HCEC 1CT (cell line): Measurements from ENCODE around the gene ZNF470.

Source experiments
- DNase-seq: peaks from one replicate; pipeline ENCODE4 v3.0.0-alpha.2; 2017

Gene ZNF470

DNA sequence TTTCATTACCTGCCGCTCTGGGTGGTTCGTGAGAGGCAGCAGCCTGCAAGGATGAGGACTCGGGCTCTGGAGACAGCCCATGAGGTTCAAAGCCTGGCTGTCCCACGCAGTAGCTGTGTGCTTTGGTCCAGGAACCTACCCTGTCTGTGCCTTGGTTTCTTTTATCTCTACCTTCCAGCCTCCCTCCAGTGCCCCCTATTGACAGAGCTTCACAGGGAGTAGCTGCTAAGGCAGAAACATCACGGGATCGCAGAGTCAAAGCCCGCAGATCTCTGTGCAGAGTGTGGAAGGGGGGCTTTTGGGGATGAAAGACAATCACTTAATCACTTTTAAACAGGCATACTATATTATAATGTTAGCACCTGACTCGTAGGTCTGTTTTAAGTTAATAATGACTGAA, 44.0 kb downstream of the ZNF470 start:
- no peak for DNase-seq

DNA sequence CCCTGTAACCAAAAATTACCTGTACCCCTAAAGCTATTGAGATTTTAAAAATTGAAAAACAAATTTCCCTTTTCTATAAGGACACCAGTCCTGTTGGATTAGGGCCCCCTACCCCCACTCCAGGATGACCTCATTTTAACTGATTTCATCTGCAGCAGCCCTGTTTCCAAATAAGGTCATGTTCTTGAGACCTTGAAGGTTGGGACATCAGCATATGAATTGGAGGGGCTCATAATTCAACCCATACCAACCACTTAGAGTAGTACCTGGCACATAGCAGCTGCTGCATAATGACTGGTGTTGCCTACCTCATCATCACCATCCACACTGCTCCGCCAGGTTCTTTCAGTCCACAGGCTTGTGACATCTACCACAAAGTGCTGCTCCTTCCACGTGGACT, 45.5 kb downstream of the ZNF470 start:
- no peak for DNase-seq

DNA sequence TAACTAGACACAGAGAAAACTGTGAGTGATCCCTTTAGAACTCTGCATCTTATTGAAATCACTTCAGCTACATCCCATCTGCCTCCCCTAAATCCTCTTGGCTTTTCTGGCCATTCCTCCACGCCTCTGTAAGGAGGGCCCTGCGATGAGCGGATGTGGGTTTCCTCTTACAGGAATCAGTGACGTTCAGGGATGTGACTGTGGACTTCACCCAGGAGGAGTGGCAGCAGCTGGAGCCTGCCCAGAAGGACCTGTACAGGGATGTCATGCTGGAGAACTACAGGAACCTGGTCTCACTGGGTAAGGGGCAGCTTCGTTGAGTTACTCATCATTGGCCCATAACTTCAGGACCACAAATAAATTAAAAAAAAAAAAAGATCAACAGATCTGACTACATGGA, 46.4 kb downstream of the ZNF470 start:
- no peak for DNase-seq

DNA sequence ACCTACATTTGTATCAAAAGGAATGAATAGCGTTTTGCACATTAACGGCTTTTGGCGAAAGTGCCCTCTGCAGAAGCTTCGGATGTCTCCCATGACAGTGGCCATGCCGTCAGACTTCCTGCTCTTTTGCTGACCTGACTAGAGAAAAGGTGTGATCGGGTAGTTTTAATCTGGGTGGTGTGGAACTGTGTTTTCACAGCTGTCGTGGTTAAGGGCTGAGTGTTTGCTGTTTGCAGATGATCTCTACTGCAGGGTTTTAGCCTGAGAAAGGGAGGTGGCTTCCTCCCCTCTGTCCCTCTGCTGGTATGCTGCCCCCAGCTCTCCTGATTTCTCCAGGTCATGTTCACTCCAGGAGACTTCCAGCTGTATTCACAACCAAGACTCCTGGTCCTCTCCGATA, 50.3 kb downstream of the ZNF470 start:
- no peak for DNase-seq

DNA sequence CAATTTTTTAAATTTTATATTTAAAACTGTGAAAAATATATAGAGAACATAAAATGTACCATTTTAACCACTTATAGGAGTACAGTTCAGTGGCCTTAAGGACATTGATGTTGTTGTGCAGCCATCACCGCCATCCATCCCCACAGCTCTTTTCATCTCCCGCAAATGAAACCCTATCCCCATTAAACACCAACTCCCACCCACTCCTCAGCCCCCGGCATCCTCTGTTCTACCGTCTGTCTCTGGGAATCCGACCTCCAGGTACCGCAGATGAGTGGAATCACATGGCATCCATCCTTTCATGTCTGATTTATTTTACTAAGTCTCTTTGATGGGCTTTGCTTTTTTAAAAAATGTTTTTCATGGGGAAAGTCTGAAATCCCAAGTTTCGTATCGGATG, 51.9 kb downstream of the ZNF470 start:
- DNase-seq = no peak

DNA sequence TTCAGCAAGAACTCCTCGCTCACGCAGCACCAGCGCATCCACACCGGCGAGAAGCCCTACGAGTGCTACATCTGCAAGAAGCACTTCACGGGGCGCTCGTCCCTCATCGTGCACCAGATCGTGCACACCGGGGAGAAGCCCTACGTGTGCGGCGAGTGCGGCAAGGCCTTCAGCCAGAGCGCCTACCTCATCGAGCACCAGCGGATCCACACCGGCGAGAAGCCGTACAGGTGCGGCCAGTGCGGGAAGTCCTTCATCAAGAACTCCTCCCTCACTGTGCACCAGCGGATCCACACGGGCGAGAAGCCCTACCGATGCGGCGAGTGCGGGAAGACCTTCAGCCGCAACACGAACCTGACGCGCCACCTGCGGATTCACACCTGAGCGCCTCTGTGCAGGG, 55.1 kb downstream of the ZNF470 start:
- DNase-seq = no peak

DNA sequence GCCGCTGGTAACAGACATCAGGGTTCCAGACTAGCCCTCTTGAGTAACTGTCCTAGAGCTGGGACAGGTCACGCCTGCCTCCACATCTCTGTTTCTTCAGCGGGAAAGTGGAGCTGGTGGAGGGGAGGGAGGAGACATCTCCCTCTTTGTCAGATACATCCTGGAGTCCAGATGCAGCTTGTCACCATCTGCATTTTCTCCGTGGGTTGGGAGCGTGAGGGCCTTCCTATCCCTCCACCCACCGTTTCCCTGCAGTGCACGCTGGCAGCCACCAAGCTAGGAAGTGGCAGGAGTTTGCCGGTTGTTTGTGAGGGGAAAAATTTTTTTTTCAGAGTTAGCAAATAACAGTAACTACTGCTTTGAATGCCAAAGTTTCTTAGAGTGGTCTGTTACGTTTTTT, 55.7 kb downstream of the ZNF470 start:
- DNase-seq = no peak

DNA sequence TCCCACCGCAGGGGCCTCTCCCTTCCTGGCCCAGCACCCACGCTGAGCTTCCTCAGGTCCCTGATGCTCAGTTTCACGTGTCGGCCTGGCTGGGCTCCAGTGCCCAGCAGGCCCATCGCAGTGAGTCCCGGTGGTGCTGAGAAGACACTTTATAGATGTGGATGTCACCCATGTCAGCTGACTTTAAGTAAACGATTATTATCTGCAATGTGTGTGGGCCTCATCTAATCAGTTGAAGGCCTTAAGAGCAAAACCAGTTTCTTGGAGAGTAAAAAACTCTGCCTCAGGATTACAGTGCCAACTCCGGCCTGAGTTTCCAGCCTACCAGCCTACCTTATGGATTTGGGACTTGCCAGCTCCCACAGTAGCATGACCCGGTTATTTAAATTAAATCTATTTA, 58.4 kb downstream of the ZNF470 start:
- no peak for DNase-seq

DNA sequence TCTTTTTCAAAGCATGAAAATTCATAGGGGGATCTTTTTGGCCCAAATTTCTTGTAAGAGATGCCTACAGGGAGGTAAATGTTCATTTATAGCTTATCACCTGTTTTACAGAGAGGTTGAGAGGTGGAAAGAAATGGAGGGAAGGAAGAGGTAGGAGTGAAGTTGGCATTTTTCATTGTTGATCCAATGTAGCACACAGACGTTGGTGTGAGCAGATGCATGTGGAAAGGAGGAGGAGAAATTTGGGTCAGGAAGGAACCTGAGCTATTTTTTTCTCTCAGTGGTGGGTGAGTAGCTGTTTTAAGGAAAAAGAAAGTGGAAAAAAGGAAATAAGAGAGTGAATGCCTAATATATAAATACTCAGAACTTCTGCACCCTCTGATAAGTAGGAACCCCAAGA, 65.8 kb downstream of the ZNF470 start:
- DNase-seq = no peak

DNA sequence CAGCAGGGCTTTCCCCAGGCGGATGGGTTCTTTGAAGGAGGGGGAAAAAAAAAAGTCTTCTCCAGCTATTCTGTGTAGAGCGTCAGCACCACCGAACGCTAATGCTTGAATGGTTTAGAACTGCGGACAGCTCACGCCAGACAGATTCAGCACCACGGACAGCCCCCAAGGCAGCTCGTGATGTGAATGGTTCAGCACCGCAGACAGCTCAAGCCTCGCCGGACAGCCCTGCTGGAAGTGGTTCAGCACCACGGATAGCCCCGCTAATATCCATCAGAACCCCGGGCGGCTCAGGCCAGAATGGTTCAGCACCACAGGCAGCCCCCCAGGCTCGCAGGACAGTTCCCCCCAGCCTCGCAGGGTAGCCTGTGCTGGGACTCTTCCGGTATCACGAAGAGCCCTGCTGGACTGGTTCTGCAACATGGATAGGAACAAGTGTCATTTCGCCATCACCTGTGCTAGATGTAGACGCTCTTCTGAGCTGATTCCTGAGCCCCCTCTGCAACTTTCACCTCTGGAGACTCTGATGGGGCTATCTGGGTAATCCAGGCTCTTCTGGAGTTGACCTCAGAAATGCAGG, 70.8 kb downstream of the ZNF470 start:
- DNase-seq = peak; percentile 11
